NB4 (cell line): ENCODE measurements around the gene USP20.

Experiments used
- DNase-seq: peaks from one replicate; pipeline ENCODE4 v3.0.0; 2010; ENCODE audit warnings: low read depth
- H3K4me3 ChIP-seq: one replicate; pipeline ENCODE4 v1.5.1; 2011; ENCODE audit warnings: mild to moderate bottlenecking, low read depth, low read length, moderate library complexity
- CTCF ChIP-seq: IDR thresholded peaks from one replicate; pipeline ENCODE4 v1.5.1; 2012; ENCODE audit warnings: low read depth, low read length
- MAX ChIP-seq: IDR thresholded peaks from 2 replicates; pipeline ENCODE4 v1.6.1; 2011; ENCODE audit warnings: low read depth, low read length
- MYC ChIP-seq: IDR thresholded peaks from 2 replicates; pipeline ENCODE4 v1.6.1; 2011; ENCODE audit warnings: low read depth, low read length
- POLR2A ChIP-seq: IDR thresholded peaks from 2 replicates; pipeline ENCODE4 v1.6.1; 2011; ENCODE audit warnings: mild to moderate bottlenecking; ENCODE audit not compliant: insufficient read length; ENCODE audit errors: extremely low read depth

USP20 gene

GRCh38 chr9:129841071-129841470 lies 5.8 kb downstream of the USP20 start:
- no peak overlapping the region for H3K4me3 ChIP-seq
- no peak for TF ChIP-seq POLR2A
- TF ChIP-seq MAX = no peak
- TF ChIP-seq CTCF = no peak
- TF ChIP-seq MYC = no peak
- DNase-seq = no peak

- TF ChIP-seq MAX = no peak
- TF ChIP-seq CTCF = no peak
- TF ChIP-seq MYC = no peak
- no peak for TF ChIP-seq POLR2A
- H3K4me3 ChIP-seq = no peak overlapping the region
- no peak for DNase-seq
Measured at GRCh38 chr9:129845373-129845772, 10.1 kb downstream of the USP20 start.

GRCh38 chr9:129848712-129849441 lies 13.6 kb downstream of the USP20 start:
- no peak for TF ChIP-seq MYC
- TF ChIP-seq MAX = no peak
- TF ChIP-seq POLR2A = no peak
- TF ChIP-seq CTCF = no peak
- no peak for DNase-seq
- no peak overlapping the region for H3K4me3 ChIP-seq

- no peak overlapping the region for H3K4me3 ChIP-seq
- DNase-seq = no peak
- no peak for TF ChIP-seq MAX
- TF ChIP-seq CTCF = no peak
- no peak for TF ChIP-seq MYC
- no peak for TF ChIP-seq POLR2A
Measured at GRCh38 chr9:129849901-129850300, 14.6 kb downstream of the USP20 start.

GRCh38 chr9:129850821-129851550 lies 15.7 kb downstream of the USP20 start:
- no peak for DNase-seq
- no peak overlapping the region for H3K4me3 ChIP-seq
- TF ChIP-seq CTCF = no peak
- no peak for TF ChIP-seq POLR2A
- no peak for TF ChIP-seq MYC
- TF ChIP-seq MAX = no peak
